Measurements from ENCODE around the gene FAM13C.

The FAM13C gene

GRCh38 chr10:59361663-59362143 lies 646 bp downstream of the FAM13C start:
- no peak for DNase-seq (ENCODE audit: low read depth, low spot score)

- DNase-seq (ENCODE audit: low read depth, low spot score): no peak
Measured at GRCh38 chr10:59360605-59361405, 1.5 kb downstream of the FAM13C start.

GRCh38 chr10:59358576-59358975 lies 3.8 kb downstream of the FAM13C start:
- no peak for DNase-seq (ENCODE audit: low read depth, low spot score)

- no peak for DNase-seq (ENCODE audit: low read depth, low spot score)
Measured at GRCh38 chr10:59354434-59354833, 7.9 kb downstream of the FAM13C start.

- DNase-seq (ENCODE audit: low read depth, low spot score): no peak
Measured at GRCh38 chr10:59350558-59350957, 11.8 kb downstream of the FAM13C start.

GRCh38 chr10:59346321-59346720 lies 16.0 kb downstream of the FAM13C start:
- DNase-seq (ENCODE audit: low read depth, low spot score): no peak

- no peak for DNase-seq (ENCODE audit: low read depth, low spot score)
Measured at GRCh38 chr10:59342723-59343122, 19.6 kb downstream of the FAM13C start.

GRCh38 chr10:59342000-59342399 lies 20.3 kb downstream of the FAM13C start:
- no peak for DNase-seq (ENCODE audit: low read depth, low spot score)

GRCh38 chr10:59340285-59340684 lies 22.1 kb downstream of the FAM13C start:
- DNase-seq (ENCODE audit: low read depth, low spot score): no peak

GRCh38 chr10:59339351-59339750 lies 23.0 kb downstream of the FAM13C start:
- DNase-seq (ENCODE audit: low read depth, low spot score): no peak

GRCh38 chr10:59337201-59337652 lies 25.1 kb downstream of the FAM13C start:
- DNase-seq (ENCODE audit: low read depth, low spot score): no peak

- DNase-seq (ENCODE audit: low read depth, low spot score): no peak
Measured at GRCh38 chr10:59336632-59337031, 25.7 kb downstream of the FAM13C start.

- no peak for DNase-seq (ENCODE audit: low read depth, low spot score)
Measured at GRCh38 chr10:59335497-59335896, 26.9 kb downstream of the FAM13C start.

- no peak for DNase-seq (ENCODE audit: low read depth, low spot score)
Measured at GRCh38 chr10:59333701-59334100, 28.6 kb downstream of the FAM13C start.

GRCh38 chr10:59332581-59332980 lies 29.8 kb downstream of the FAM13C start:
- no peak for DNase-seq (ENCODE audit: low read depth, low spot score)

GRCh38 chr10:59331661-59332060 lies 30.7 kb downstream of the FAM13C start:
- DNase-seq (ENCODE audit: low read depth, low spot score): no peak

GRCh38 chr10:59325116-59325515 lies 37.2 kb downstream of the FAM13C start:
- no peak for DNase-seq (ENCODE audit: low read depth, low spot score)

- DNase-seq (ENCODE audit: low read depth, low spot score): no peak
Measured at GRCh38 chr10:59324597-59324996, 37.8 kb downstream of the FAM13C start.

GRCh38 chr10:59323831-59324401 lies 38.4 kb downstream of the FAM13C start:
- DNase-seq (ENCODE audit: low read depth, low spot score): no peak

- DNase-seq (ENCODE audit: low read depth, low spot score): peak; percentile 20
Measured at GRCh38 chr10:59323036-59323459, 39.3 kb downstream of the FAM13C start.

GRCh38 chr10:59322131-59322530 lies 40.2 kb downstream of the FAM13C start:
- no peak for DNase-seq (ENCODE audit: low read depth, low spot score)

- no peak for DNase-seq (ENCODE audit: low read depth, low spot score)
Measured at GRCh38 chr10:59320355-59320754, 42.0 kb downstream of the FAM13C start.

GRCh38 chr10:59319854-59320253 lies 42.5 kb downstream of the FAM13C start:
- no peak for DNase-seq (ENCODE audit: low read depth, low spot score)

Measured in smooth muscle cell of the brain vasculature (primary cell).